GM12873 (cell line): Measurements from ENCODE around the gene ATRAID.

Experiments
- CTCF ChIP-seq: IDR thresholded peaks from 2 replicates; pipeline ENCODE4 v1.5.1; 2012; ENCODE audit warnings: low read depth, mild to moderate bottlenecking, moderate library complexity, low read length, control low read depth; ENCODE audit not compliant: insufficient read depth; ENCODE audit errors: missing control alignments

The ATRAID gene

GRCh38 chr2:27202854-27203253, 9.0 kb upstream of the ATRAID start:
- TF ChIP-seq CTCF, result no peak

GRCh38 chr2:27203741-27204140, 8.1 kb upstream of the ATRAID start:
- no peak for TF ChIP-seq CTCF

- TF ChIP-seq CTCF, result no peak
Observed at GRCh38 chr2:27204566-27204965, 7.3 kb upstream of the ATRAID start.

GRCh38 chr2:27205206-27205605, 6.6 kb upstream of the ATRAID start:
- TF ChIP-seq CTCF, result no peak

- TF ChIP-seq CTCF, result no peak
Observed at GRCh38 chr2:27206346-27206745, 5.5 kb upstream of the ATRAID start.

- TF ChIP-seq CTCF, result no peak
Observed at GRCh38 chr2:27208486-27209050, 3.3 kb upstream of the ATRAID start.

GRCh38 chr2:27209621-27210401, 2.0 kb upstream of the ATRAID start:
- TF ChIP-seq CTCF, result no peak
